HG03558 (cell line): ENCODE data around the gene DUXA.
"Not testable (repeated sequence)": the region's sequence is repeated elsewhere in the genome, so short reads cannot be mapped to it uniquely, and the experiment has no call there.

ENCODE experiments used
- ATAC-seq: cut with Tn5 transposase; IDR thresholded peaks from one replicate; pipeline ENCODE4 v1.9.1; 2021; ENCODE audit warnings: moderate number of reproducible peaks; ENCODE audit not compliant: unreplicated experiment; ENCODE audit errors: extremely low read depth

DUXA gene

GRCh38 chr19:57167385-57167784 is at the start of gene DUXA:
DUXA (minus strand) TSS chr19:57167485; CDS start chr19:57167443, 42 bp downstream.
- no peak for ATAC-seq

GRCh38 chr19:57212109-57212508 is 44.8 kb upstream of the DUXA start:
- ATAC-seq = no peak

DNA sequence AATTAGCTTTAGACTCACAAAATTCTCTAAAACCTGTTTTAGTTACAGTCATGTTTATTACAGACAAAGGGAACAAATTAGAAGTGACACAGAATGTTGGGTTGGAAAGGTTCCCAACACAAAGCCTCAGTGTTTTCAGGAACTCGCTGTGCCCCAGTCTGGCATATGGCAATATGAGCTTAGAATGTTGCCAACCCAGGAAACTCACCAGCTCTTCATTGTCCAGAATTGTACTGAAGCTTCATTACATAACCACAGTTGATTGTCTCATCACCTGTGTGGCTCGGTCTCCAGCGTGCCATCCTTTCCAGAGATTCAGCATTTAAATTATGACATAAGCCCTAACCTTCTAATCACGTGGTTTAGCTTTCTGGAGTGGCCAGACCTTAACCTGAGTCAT is 43.1 kb upstream of the DUXA start:
- ATAC-seq = no peak

DNA sequence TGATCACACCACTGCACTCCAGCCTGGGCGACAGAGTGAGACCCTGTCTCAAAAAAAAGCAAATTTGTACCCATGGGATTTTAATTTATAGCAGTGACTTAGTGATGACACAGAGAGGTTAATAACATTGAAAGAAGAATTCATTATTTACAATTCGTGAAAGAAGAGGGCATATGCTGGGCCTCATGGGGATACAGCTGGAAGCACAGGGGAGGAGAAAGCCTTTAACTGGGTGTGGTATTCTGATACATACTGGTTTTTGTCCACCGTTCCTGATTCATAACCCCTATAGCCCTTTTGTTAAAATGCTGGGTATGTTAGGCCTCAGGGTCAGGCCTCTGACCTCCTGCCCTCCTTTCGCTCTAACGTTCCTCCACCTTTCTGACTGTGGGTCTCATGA is 34.9 kb upstream of the DUXA start:
- ATAC-seq = no peak

GRCh38 chr19:57197874-57198273 is 30.6 kb upstream of the DUXA start:
- ATAC-seq = not testable (repeated sequence)

DNA sequence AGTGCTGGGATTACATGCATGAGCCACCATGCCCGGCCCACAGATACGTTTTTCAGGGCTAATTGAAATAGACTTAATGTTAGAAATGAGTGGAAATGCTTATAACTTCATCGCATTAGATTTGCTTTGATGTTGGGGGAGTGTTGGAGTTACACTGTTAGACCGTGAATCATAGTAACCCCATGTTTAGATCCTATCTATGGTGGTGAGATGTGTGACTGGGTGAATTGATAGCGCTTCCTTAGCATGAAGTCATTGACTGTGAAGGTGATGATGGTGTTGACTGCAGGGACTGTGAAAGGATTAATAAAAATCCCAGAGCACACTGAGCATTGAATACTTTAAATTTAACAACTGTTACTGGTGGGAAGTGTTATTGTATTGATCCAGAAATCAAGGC is 25.7 kb upstream of the DUXA start:
- no peak for ATAC-seq

DNA sequence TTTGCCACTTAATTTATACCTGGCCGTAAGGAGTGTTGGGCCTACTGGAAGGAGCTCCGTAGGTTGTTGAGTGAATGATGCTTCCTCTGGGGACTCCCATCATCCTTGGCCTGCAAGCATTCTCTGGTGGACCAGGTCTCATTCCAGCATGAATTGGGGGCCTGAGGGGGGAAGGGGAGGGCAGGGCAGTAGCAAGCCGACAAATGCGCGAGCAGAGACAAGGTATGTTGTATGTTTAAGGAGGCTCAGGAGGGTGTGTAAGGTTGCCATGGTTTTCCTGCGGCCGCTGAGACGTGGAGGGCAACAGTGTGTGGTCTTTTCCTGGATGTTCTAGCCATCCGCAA is 24.8 kb upstream of the DUXA start:
- ATAC-seq = no peak

- peak; percentile 68 for ATAC-seq
These were observed 24.1 kb upstream of the DUXA start, which contains the start of gene ZNF264 for GRCh38 chr19:57191141-57192076. ZNF264 (plus strand) TSS chr19:57191500; CDS start chr19:57191914, 414 bp downstream.

DNA sequence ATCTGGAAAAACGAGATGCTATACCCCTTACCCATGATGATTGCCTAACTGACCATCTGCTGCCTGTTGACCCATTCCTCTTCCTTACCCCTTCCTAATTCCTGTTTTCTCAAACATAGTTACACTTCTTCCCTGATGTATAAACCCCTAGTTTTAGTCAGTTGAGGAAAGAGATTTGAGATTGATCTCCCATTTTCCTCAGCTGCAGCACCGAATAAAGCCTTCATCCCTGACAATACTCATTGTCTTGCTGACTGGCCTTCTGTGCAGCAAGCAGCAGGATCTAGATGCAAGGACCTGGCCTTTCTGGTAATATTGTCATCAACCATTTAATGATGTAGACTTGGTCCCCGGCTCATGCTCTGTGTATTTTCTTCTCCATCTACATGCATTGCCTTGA is 23.0 kb upstream of the DUXA start:
- no peak for ATAC-seq

DNA sequence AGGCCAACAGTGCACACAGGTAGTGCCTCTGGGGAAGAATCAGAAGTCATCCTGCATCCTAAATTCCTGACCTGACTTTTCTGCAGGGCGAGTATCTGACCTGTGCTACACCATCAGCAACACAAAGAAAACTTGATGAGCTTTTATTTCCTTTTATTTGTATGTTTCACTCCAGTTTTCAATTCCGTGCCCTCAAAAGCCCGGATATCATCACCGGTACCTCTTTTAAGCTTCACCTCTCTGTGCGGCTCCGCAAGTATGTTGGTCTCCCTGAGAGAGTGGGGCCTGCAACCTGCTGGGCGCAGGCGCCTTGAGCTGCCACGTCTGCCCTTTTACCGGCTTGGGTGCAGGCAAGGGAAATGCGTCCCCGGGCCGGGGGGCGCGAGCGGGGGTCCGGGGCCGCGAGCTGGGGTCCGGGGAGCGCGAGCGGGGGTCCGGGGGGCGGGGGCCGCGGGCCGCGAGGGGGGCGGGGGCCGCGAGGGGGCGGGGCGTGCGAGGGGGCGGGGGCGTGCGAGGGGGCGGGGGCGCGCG is 4.3 kb upstream of the DUXA start:
- ATAC-seq = no peak

- ATAC-seq = no peak
These were observed 1.4 kb downstream of the DUXA start for GRCh38 chr19:57165846-57166245.

GRCh38 chr19:57161985-57162539 is 5.2 kb downstream of the DUXA start:
- ATAC-seq = no peak

DNA sequence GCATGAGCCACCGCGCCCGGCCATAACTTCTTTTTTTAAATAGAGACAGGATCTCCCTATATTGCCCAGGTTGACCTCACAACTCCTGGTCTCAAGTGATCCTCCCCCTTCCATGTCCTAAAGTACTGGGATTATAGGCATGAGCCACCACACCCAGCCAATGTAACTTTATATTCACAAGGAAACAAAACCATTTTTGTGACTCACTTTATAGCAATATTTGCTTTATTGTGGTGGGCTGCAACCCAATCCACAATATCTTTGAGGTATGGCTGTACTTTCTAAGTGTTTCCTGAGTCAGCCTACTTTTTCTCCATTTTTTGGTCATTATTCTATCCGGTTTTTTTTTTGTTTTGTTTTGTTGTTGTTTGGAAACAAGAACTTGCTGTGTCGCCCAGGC is 14.4 kb downstream of the DUXA start:
- no peak for ATAC-seq

- no peak for ATAC-seq
These were observed 25.6 kb downstream of the DUXA start for GRCh38 chr19:57141699-57142098.

- ATAC-seq = no peak
These were observed 31.5 kb downstream of the DUXA start for GRCh38 chr19:57135797-57136196.

- not testable (repeated sequence) for ATAC-seq
These were observed 39.9 kb downstream of the DUXA start for GRCh38 chr19:57127403-57127802.

DNA sequence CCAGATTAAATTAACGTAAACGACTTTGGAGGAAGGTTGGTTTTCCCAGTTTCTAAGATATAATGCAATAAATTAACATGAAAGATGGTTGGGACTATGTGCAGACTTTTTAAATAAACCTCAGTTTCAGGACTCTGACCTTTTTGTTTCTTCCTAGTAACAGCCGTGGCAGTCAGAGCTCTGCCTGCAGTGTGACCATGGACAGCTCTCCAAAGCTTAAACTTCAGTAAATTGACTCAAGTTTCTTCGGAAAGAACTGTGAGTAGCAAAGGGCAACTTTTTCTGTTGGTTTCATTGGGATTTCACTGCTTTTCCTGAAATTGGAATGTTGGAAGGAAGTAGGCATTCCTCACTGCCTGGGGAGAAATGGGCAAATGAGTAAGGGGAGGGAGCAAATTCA is 43.4 kb downstream of the DUXA start:
- ATAC-seq = no peak

DNA sequence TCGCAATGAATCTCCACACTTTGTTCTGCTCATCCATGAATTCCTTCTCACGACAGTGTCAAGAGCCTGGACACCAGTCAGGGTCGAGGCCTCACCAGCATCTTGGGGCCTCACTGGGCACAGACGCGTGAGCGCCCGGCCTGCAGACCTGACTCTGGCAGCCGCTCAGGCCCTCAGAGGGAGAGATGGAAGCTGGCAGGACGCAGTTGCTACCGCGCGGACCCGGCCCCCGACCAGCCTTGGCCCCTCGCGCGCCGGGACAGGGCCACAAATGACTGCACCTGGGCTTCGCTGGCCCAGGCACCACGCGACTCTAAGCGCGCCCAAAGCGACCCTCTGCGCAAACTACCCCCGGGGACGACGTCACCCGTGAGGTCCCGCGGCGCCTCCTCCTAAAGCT is 48.4 kb downstream of the DUXA start:
- ATAC-seq = no peak

DNA sequence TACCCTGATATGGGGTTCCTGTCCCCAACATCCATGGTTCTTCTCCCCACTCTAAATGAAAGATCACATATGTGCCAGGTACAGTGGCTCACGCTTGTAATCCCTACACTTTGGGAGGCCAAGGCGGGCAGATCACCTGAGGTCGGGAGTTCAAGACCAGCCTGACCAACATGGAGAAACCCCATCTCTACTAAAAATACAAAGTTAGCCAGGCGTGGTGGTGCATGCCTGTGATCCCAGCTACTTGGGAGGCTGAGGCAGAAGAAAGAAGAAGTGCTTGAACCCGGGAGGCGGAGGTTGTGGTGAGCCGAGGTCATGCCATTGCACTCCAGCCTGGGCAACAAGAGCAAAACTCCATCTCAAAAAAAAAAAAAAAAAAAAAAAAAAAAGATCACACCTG is 53.8 kb downstream of the DUXA start:
- ATAC-seq = not testable (repeated sequence)

DNA sequence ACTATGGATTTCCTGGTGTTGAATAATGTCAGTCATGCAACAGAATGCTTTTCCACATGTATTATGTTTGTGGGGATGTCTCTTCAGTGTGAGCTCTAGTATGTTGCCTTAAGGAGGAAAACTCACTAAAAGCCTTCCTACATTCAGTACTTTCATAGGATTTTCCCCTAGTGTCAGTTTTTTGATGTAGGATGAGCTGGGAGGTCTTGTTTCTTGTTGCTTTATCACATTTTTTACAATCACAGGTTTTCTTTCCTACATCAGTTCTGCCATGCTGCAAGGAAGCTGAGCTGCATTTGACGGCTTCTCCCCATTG is 56.0 kb downstream of the DUXA start:
- no peak for ATAC-seq

DNA sequence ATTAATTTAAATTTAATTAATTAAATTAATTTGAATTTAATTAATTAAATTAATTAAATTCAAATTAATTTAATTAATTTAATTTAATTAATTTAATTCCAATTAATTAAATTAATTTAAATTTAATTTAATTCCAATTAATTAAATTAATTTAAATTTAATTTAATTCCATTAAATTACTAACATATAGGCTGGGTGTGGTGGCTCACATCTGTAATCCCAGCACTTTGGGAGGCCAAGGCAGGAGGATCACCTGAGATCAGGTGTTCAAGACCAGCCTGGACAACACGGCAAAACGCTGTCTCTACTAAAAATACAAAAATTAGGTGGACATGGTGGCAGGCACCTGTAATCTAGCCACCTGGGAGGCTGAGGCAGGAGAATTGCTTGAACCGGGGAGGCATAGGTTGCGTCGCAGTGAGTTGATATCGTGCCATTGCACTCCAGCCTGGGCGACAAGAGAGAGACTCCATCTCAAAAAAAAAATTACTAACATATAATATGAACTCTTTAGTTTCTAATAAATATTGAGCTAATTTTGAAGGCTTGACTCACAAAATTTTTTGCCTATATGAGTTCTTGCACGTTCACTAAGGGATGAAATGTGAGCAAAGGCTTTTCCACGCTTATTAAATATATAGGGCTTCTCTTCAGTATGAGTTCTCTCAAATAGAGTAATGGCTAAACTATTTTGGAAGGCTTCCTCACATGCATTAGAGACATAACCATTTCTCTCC is 56.5 kb downstream of the DUXA start:
- ATAC-seq = no peak
